IPS-NIHi7 (cell line): Measurements from ENCODE around the gene FRG1.
"Not testable (repeated sequence)": the region's sequence is repeated elsewhere in the genome, so short reads cannot be mapped to it uniquely, and the experiment has no call there.

Source experiments
- DNase-seq: peaks from one replicate; pipeline ENCODE4 v3.0.0; 2012; ENCODE audit warnings: mixed read lengths; ENCODE audit errors: extremely low spot score

FRG1 gene

GRCh38 chr4:189985651-189986243, 45.1 kb downstream of the FRG1 start:
- not testable (repeated sequence) for DNase-seq

- no peak for DNase-seq
These were observed 48.3 kb downstream of the FRG1 start for GRCh38 chr4:189988877-189989431.

GRCh38 chr4:189989941-189990340, 49.3 kb downstream of the FRG1 start:
- DNase-seq: not testable (repeated sequence)
